Measurements from ENCODE around the gene CASZ1. TPM values are rescaled to one million over a fixed set of nuclear protein-coding genes. Genes with fewer than 3 reads are reported as not detected.

Gene CASZ1
- total RNA-seq, 1 donor from 2014 or later, result 23.6 TPM

- H3K27me3 Mint-ChIP-seq, result peaks cover 8% of the 10 kb centered on the region
- TF ChIP-seq CTCF (IDR thresholded peaks at IDR 0.05; ENCODE audit: unreplicated experiment), result no peak
- DNase-seq (ENCODE audit: low spot score, unreplicated experiment), result no peak
- no peaks in the 10 kb centered on the region for H3K36me3 Mint-ChIP-seq (ENCODE audit: insufficient read depth)
- no peaks in the 10 kb centered on the region for H3K9me3 Mint-ChIP-seq (ENCODE audit: low read depth)
- peaks cover 24% of the 10 kb centered on the region for H3K4me1 Mint-ChIP-seq (ENCODE audit: low read depth)
- H3K27ac Mint-ChIP-seq, result peak overlapping the region; percentile 24
- peak overlapping the region; percentile 5 for H3K4me3 Mint-ChIP-seq (ENCODE audit: low read depth)
These were observed 81.9 kb downstream of the CASZ1 start for GRCh38 chr1:10714337-10715114.

GRCh38 chr1:10713614-10714013 lies 82.8 kb downstream of the CASZ1 start:
- Mint-ChIP-seq H3K36me3 (ENCODE audit: insufficient read depth) (no peaks in the 10 kb centered on the region), H3K9me3 (ENCODE audit: low read depth) (no peaks in the 10 kb centered on the region), H3K4me1 (ENCODE audit: low read depth) (peaks cover 27% of the 10 kb centered on the region), H3K27ac (no peak overlapping the region), H3K4me3 (ENCODE audit: low read depth) (no peak overlapping the region), H3K27me3 (peaks cover 8% of the 10 kb centered on the region)
- DNase-seq (ENCODE audit: low spot score, unreplicated experiment), result no peak
- no peak for TF ChIP-seq CTCF (IDR thresholded peaks at IDR 0.05; ENCODE audit: unreplicated experiment)

GRCh38 chr1:10712568-10713362 lies 83.7 kb downstream of the CASZ1 start:
- no peak for TF ChIP-seq CTCF (IDR thresholded peaks at IDR 0.05; ENCODE audit: unreplicated experiment)
- Mint-ChIP-seq H3K27me3 (peaks cover 16% of the 10 kb centered on the region), H3K9me3 (ENCODE audit: low read depth) (no peaks in the 10 kb centered on the region), H3K36me3 (ENCODE audit: insufficient read depth) (no peaks in the 10 kb centered on the region), H3K4me3 (ENCODE audit: low read depth) (no peak overlapping the region), H3K27ac (no peak overlapping the region), H3K4me1 (ENCODE audit: low read depth) (peaks cover 30% of the 10 kb centered on the region)
- DNase-seq (ENCODE audit: low spot score, unreplicated experiment), result no peak

- Mint-ChIP-seq H3K27ac (no peak overlapping the region), H3K36me3 (ENCODE audit: insufficient read depth) (no peaks in the 10 kb centered on the region), H3K27me3 (peaks cover 26% of the 10 kb centered on the region), H3K4me1 (ENCODE audit: low read depth) (peaks cover 20% of the 10 kb centered on the region), H3K4me3 (ENCODE audit: low read depth) (no peak overlapping the region), H3K9me3 (ENCODE audit: low read depth) (no peaks in the 10 kb centered on the region)
- TF ChIP-seq CTCF (IDR thresholded peaks at IDR 0.05; ENCODE audit: unreplicated experiment), result no peak
- no peak for DNase-seq (ENCODE audit: low spot score, unreplicated experiment)
These were observed 86.0 kb downstream of the CASZ1 start for GRCh38 chr1:10710489-10710888.

- H3K27ac Mint-ChIP-seq, result no peak overlapping the region
- DNase-seq (ENCODE audit: low spot score, unreplicated experiment), result no peak
- H3K36me3 Mint-ChIP-seq (ENCODE audit: insufficient read depth), result no peaks in the 10 kb centered on the region
- no peak overlapping the region for H3K4me3 Mint-ChIP-seq (ENCODE audit: low read depth)
- TF ChIP-seq CTCF (IDR thresholded peaks at IDR 0.05; ENCODE audit: unreplicated experiment), result no peak
- H3K9me3 Mint-ChIP-seq (ENCODE audit: low read depth), result no peaks in the 10 kb centered on the region
- H3K4me1 Mint-ChIP-seq (ENCODE audit: low read depth), result peaks cover 16% of the 10 kb centered on the region
- H3K27me3 Mint-ChIP-seq, result peaks cover 26% of the 10 kb centered on the region
These were observed 86.8 kb downstream of the CASZ1 start for GRCh38 chr1:10709646-10710045.
